Parietal lobe (tissue), 1 donor: ENCODE measurements around the gene RAD51AP2. TPM values are rescaled to one million over a fixed set of nuclear protein-coding genes. Genes with fewer than 3 reads are reported as not detected.

ENCODE experiments used
- total RNA-seq: library from RNA; depleted of rRNA; stranded (reverse); fragments of >200 nt; gene quantifications from one replicate; pipeline ENCODE4 v1.2.3, GENCODE V29; 2014

Gene RAD51AP2
- 0.94 TPM for total RNA-seq

GRCh38 chr2:17518212-17519154, at the start of gene RAD51AP2:
TSS of gene RAD51AP2 (minus strand) at chr2:17518440. CDS start at chr2:17518415, 25 bp downstream.

GRCh38 chr2:17540093-17540812, 22.0 kb upstream of the RAD51AP2 start, which contains the start of gene VSNL1:
TSS of gene VSNL1 (plus strand) at chr2:17540696. CDS start at chr2:17592075, 51,379 bp downstream.

Other genes starting within 250 kb of the RAD51AP2 start
- gene VSNL1, start 22.3 kb upstream of the RAD51AP2 start, total RNA-seq: 19.7 TPM
- 43.8 TPM for gene SMC6, start 235.4 kb upstream of the RAD51AP2 start, total RNA-seq
- gene GEN1, start 235.7 kb upstream of the RAD51AP2 start, total RNA-seq: 16.6 TPM